ENCODE data around the gene ANKS1B. TPM values are rescaled to one million over a fixed set of nuclear protein-coding genes. Genes with fewer than 3 reads are reported as not detected.
A peak's percentile ranks its signal among the peaks of the same experiment; 100 is the strongest.
"Not testable (repeated sequence)": the region's sequence is repeated elsewhere in the genome, so short reads cannot be mapped to it uniquely, and the experiment has no call there.

Gene ANKS1B
- polyA plus RNA-seq, 1 donor from 2014 or later = not detected

DNA sequence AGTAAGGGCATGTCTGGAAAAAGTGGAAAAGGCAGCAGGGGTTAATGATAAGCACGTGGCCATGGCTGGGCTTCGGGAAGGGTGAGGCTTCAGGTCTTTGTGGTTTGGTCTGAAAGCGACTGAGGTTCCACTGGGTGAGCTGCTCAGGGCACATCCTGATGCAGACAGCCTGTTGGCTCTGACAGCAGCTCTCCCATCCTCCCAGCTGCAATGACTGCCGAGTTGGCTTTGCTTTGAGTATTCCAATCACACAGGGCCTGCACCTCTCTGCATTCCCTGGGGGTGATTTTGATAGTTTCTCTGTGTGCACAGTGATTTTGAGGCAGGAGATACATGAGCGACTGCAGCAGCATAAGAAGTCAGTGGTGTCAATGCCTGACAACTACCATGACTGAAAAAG is 948.9 kb downstream of the ANKS1B start:
- Mint-ChIP-seq H3K27me3 (no peaks in the 10 kb centered on the region), H3K9me3 (peaks cover 0 to 1% (median 0%) of the 10 kb centered on the region in 3 donors), H3K4me3 (no peak overlapping the region), H3K36me3 (no peaks in the 10 kb centered on the region), H3K4me1 (no peaks in the 10 kb centered on the region), H3K27ac (no peak overlapping the region)

DNA sequence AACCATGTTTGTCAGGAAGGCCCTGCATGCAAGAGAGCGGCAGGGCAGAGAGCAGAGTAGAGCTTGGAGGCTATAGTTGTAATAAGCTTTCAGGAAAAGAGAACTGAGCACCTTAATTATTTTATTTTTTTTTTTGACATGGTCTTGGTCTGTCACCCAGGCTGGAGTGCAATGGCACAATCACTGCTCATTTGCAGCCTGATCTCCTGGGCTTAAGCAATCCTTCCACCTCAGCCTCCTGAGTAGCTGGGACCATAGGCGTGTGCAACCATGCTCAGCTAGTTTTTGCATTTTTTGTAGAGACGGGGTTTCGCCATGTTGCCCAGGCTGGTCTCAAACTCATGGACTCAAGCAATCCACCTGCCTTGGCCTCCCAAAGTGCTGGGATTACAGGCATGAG is 950.5 kb downstream of the ANKS1B start:
- peak overlapping the region in 1 of 3 donors; percentile 3 for H3K27ac Mint-ChIP-seq
- H3K9me3 Mint-ChIP-seq, H3K27me3 Mint-ChIP-seq, H3K4me1 Mint-ChIP-seq, H3K4me3 Mint-ChIP-seq, H3K36me3 Mint-ChIP-seq: not testable (repeated sequence)

DNA sequence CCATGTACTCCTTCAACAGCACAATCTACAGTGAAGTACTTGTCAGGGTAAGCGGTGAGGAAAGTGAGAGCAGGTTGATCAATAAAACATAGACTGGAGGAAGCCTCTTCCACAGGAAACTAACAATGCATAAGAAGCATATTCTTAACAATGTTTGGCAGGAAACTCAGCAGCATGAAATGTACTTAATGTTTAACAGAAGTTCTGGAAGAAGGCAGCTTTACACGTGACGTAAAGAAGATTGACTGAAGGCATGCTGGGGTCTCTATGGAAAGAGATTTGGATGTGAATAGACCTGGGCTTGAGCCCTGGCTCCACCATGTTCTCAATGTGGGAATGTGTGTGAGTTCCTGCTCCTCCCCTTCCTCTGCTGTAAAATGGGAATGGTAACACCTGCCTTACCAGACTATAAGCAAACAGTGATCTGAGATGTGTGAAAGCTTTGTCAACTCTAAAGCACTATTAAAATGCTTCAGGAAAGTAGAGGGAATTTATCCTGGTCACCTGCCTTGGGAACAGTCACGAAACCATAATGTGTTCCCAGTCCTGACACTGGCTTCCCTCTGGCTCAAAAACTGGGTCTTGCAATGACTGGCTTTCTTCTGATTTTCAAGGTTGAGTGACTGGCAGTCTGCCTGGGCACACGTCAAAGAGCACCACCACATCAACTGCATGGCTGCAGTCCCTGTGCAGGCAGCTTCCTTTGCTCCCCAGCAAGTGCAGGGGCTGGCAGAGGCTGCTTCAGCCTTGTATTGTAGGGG is 955.0 kb downstream of the ANKS1B start:
- H3K9me3 Mint-ChIP-seq = peaks cover 2 to 4% (median 2%) of the 10 kb centered on the region in 3 donors
- H3K4me3 Mint-ChIP-seq = no peak overlapping the region
- no peaks in the 10 kb centered on the region for H3K4me1 Mint-ChIP-seq
- H3K36me3 Mint-ChIP-seq = peaks cover 2% of the 10 kb centered on the region
- H3K27ac Mint-ChIP-seq = no peak overlapping the region
- H3K27me3 Mint-ChIP-seq = no peaks in the 10 kb centered on the region

GRCh38 chr12:99027461-99027860 is 957.3 kb downstream of the ANKS1B start:
- no peaks in the 10 kb centered on the region for H3K27me3 Mint-ChIP-seq
- no peaks in the 10 kb centered on the region for H3K4me1 Mint-ChIP-seq
- H3K9me3 Mint-ChIP-seq = peaks cover 2 to 4% (median 2%) of the 10 kb centered on the region in 3 donors
- H3K4me3 Mint-ChIP-seq = no peak overlapping the region
- no peak overlapping the region for H3K27ac Mint-ChIP-seq
- peaks cover 2% of the 10 kb centered on the region for H3K36me3 Mint-ChIP-seq

- H3K27ac Mint-ChIP-seq = no peak overlapping the region
- no peaks in the 10 kb centered on the region for H3K4me1 Mint-ChIP-seq
- H3K27me3 Mint-ChIP-seq = no peaks in the 10 kb centered on the region
- H3K9me3 Mint-ChIP-seq = peaks cover 2 to 4% (median 2%) of the 10 kb centered on the region in 3 donors
- no peak overlapping the region for H3K4me3 Mint-ChIP-seq
- peaks cover 2% of the 10 kb centered on the region for H3K36me3 Mint-ChIP-seq
These were observed 957.7 kb downstream of the ANKS1B start for GRCh38 chr12:99027055-99027393.

DNA sequence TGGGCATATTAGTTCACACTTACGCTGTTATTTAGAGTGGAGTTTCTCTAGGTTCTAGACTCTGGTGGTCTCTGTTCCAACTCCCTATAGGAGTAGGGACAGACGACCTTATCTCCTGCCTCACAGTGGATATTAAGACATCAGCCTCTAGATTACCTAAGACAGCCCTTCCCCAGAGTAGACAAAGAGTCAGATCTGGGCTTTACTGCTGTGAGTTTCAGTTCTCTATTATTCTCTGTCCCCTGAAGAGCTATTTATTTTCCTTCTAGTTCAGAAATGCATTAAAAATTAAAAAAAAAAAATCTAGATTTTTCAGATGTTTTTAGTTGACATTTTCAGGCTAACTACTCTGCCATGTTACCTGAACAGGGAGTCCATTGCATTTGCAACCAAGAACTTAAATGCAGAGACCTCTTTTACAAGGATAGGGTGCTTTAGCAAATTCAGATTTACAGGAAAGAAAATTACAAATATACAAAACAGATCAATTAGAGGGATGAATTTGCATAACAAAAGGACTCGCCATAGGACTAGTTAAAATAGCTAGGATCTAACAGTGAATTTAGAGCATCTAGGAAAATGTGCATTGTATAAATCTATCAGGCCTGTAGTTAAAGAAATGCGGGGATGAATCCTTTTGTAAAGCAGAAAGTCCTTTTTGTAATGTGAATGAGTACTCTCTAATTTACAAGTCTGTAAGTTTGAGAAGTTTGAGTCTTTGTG is 958.2 kb downstream of the ANKS1B start:
- Mint-ChIP-seq H3K27me3 (no peaks in the 10 kb centered on the region), H3K4me1 (no peaks in the 10 kb centered on the region), H3K27ac (no peak overlapping the region), H3K9me3 (peaks cover 2 to 4% (median 2%) of the 10 kb centered on the region in 3 donors), H3K4me3 (no peak overlapping the region), H3K36me3 (peaks cover 2% of the 10 kb centered on the region)

DNA sequence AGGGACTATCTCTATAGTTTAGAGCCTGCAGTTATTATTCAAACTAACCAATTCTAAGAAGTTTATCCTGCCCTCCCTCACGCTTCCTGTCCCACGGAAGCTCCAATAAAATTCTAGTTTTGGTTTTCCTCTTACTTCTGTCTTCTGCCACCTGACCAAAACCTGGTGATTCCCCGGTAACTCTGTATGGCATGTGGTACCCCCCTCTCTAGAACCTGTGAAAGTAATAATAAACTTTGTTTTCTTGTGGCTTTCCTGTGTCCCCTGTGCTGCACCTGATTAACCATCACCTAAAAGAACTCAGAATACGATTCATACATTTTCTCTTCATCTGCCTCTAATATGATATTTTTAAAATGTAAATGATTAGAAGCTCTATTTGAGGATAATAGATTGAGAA is 959.9 kb downstream of the ANKS1B start:
- H3K4me1 Mint-ChIP-seq = no peaks in the 10 kb centered on the region
- H3K9me3 Mint-ChIP-seq = peaks cover 0 to 2% (median 0%) of the 10 kb centered on the region in 3 donors
- no peak overlapping the region for H3K4me3 Mint-ChIP-seq
- H3K36me3 Mint-ChIP-seq = peaks cover 2% of the 10 kb centered on the region
- no peaks in the 10 kb centered on the region for H3K27me3 Mint-ChIP-seq
- no peak overlapping the region for H3K27ac Mint-ChIP-seq

DNA sequence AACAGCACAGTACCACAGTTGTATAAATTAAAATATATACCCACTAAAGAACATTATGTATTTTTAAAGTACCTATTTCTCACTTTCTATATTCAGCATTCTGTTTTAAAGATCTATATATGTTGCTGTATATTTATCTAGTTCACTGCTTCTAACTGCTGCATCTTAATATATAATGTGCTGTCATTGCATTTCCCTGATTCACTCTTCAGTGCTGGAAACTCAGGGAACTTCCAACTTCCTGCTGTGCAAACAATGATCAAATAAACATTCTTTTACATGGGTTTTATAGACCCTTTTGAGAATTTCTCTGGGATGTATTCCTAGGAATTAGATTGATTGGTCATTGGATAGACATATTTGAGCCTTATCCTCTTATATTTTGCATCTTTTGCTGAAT is 960.5 kb downstream of the ANKS1B start:
- Mint-ChIP-seq H3K4me1 (no peaks in the 10 kb centered on the region), H3K9me3 (peaks cover 0 to 2% (median 0%) of the 10 kb centered on the region in 3 donors), H3K4me3 (no peak overlapping the region), H3K27ac (no peak overlapping the region), H3K27me3 (no peaks in the 10 kb centered on the region), H3K36me3 (peaks cover 2% of the 10 kb centered on the region)

DNA sequence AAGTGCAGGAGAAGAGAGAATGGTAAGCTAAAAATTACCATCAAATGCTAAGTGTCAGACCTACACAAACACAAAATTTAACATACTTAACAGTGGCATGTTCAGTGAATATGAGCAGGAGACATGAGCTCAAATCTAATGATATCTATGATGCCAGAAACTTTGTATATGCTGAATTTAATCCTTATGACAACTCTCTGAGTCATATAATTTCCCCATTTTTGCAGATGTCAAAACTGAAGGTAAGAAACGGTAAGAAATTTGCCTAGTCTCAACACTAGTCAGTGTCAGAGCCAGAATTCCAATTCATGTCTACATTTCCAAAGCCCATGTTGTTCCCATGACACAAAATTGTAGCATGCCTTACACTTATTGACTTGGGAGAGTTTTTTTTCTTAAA is 963.9 kb downstream of the ANKS1B start:
- peaks cover 0 to 2% (median 0%) of the 10 kb centered on the region in 3 donors for H3K9me3 Mint-ChIP-seq
- H3K27me3 Mint-ChIP-seq = no peaks in the 10 kb centered on the region
- peaks cover 2% of the 10 kb centered on the region for H3K36me3 Mint-ChIP-seq
- H3K27ac Mint-ChIP-seq = no peak overlapping the region
- no peak overlapping the region for H3K4me3 Mint-ChIP-seq
- no peaks in the 10 kb centered on the region for H3K4me1 Mint-ChIP-seq

DNA sequence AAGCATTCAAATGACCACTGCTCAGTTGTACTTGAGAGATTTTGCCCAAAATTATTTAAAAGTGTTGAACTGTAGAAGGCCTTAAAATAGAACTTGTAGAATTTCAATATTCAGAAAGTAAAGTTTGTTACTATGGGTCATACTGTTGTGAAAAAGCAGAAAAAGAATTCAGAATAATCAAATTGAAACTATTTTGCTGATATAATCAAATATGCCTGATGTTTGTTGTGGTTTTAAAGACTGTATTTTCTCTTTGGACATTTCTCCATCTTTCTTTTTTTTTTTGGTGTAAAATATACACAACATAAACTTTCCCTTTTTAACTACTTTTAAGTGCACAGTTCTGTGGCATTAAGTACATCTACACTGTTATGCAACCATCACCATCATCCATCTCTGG is 964.9 kb downstream of the ANKS1B start:
- no peaks in the 10 kb centered on the region for H3K27me3 Mint-ChIP-seq
- H3K36me3 Mint-ChIP-seq = no peaks in the 10 kb centered on the region
- peaks cover 2 to 5% (median 2%) of the 10 kb centered on the region in 3 donors for H3K9me3 Mint-ChIP-seq
- H3K27ac Mint-ChIP-seq = no peak overlapping the region
- no peaks in the 10 kb centered on the region for H3K4me1 Mint-ChIP-seq
- H3K4me3 Mint-ChIP-seq = no peak overlapping the region

- H3K27me3 Mint-ChIP-seq = peaks cover 2% of the 10 kb centered on the region
- H3K27ac Mint-ChIP-seq = no peak overlapping the region
- H3K36me3 Mint-ChIP-seq = no peaks in the 10 kb centered on the region
- H3K9me3 Mint-ChIP-seq = peaks cover 4 to 5% (median 4%) of the 10 kb centered on the region in 3 donors
- peak overlapping the region in 1 of 4 donors; percentile 19 for H3K4me3 Mint-ChIP-seq
- no peaks in the 10 kb centered on the region for H3K4me1 Mint-ChIP-seq
These were observed 966.8 kb downstream of the ANKS1B start for GRCh38 chr12:99017971-99018370.

DNA sequence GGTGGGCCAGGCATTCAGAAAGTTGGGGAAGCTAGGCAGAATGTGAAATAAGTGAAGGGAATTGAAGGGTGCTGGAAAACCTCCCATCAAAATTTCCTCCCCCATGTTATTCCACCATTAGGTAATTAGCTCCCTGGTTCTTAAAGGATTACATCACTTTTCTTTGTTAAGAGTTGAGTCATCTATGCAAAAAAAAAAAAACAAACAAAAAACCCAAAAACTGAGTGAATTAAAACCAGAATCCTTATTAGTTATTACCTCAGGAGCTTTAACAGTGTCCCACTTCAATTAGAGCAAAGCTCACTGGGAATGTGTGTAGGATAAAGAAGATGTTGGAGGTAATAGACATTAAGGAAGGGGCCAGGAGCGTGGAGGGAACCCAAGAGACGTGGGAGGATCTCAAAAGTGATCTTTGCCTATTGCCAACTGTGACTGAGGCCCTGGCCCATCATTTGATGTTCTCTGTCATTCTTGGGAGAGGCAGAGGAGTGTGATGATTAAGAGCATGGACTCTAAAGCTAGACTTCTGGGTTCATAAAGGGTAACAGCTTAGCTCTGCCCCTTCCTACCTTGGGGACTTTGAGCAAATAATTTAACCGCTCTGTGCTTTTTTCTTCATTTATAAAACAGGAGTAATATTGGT is 975.0 kb downstream of the ANKS1B start:
- no peak overlapping the region for H3K4me3 Mint-ChIP-seq
- H3K27me3 Mint-ChIP-seq = peaks cover 7% of the 10 kb centered on the region
- H3K36me3 Mint-ChIP-seq = no peaks in the 10 kb centered on the region
- peaks cover 0 to 5% (median 2%) of the 10 kb centered on the region in 3 donors for H3K9me3 Mint-ChIP-seq
- no peaks in the 10 kb centered on the region for H3K4me1 Mint-ChIP-seq
- no peak overlapping the region for H3K27ac Mint-ChIP-seq

DNA sequence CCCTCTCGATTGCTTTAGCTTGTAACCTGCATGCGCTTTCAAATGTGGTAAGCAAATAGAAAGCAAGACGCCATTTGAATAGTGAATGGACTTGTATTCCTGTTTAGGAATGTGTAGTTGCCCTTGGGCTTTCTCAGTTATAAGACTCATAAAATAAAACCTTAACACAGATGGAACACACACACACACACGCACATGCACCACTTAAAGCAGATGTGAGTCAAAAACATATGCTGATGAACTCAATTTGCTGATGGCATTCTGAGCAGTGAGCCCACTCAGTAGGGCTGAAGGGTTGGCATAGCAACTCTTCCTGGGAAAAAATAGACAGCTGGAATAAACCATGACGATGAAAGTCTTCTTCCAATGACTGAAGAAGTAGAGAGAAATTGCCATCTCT is 979.1 kb downstream of the ANKS1B start:
- Mint-ChIP-seq H3K27ac (no peak overlapping the region), H3K4me1 (no peaks in the 10 kb centered on the region), H3K36me3 (no peaks in the 10 kb centered on the region), H3K27me3 (peaks cover 3% of the 10 kb centered on the region), H3K4me3 (no peak overlapping the region), H3K9me3 (peaks cover 0 to 1% (median 0%) of the 10 kb centered on the region in 3 donors)

GRCh38 chr12:99004799-99005466 is 979.8 kb downstream of the ANKS1B start:
- H3K9me3 Mint-ChIP-seq = peaks cover 0 to 1% (median 0%) of the 10 kb centered on the region in 3 donors
- H3K36me3 Mint-ChIP-seq = no peaks in the 10 kb centered on the region
- no peaks in the 10 kb centered on the region for H3K4me1 Mint-ChIP-seq
- H3K27ac Mint-ChIP-seq = no peak overlapping the region
- H3K4me3 Mint-ChIP-seq = no peak overlapping the region
- H3K27me3 Mint-ChIP-seq = peaks cover 2% of the 10 kb centered on the region

- Mint-ChIP-seq H3K27me3 (no peaks in the 10 kb centered on the region), H3K4me3 (no peak overlapping the region), H3K27ac (no peak overlapping the region), H3K36me3 (no peaks in the 10 kb centered on the region), H3K9me3 (no peaks in the 10 kb centered on the region), H3K4me1 (no peaks in the 10 kb centered on the region)
These were observed 982.0 kb downstream of the ANKS1B start for GRCh38 chr12:99002731-99003130.
